Activated B cell treated with CpG ODN at 0.5 μM for 24 hours (primary cell): ENCODE data around the gene KRCC1. TPM values are rescaled to one million over a fixed set of nuclear protein-coding genes. Genes with fewer than 3 reads are reported as not detected.
"Not testable (repeated sequence)": the region's sequence is repeated elsewhere in the genome, so short reads cannot be mapped to it uniquely, and the experiment has no call there.

ENCODE experiments used
- ATAC-seq: fragments of 200-7000 bp; cut with Tn5 transposase; one replicate; pipeline ENCODE4 v1.10.0; 2021; ENCODE audit warnings: low read depth, mild to moderate bottlenecking, moderate library complexity
- CTCF ChIA-PET: fragments of 350-600 bp; sonication (Branson Sonifier 250); formaldehyde crosslinking; loops from one replicate; lab custom pipeline; 2021; ENCODE audit warnings: antibody characterized with exemption; lab: Charles Lee
- POLR2A ChIA-PET: fragments of 350-600 bp; sonication (Branson Sonifier 250); formaldehyde crosslinking; loops from one replicate; lab custom pipeline; 2021; ENCODE audit warnings: antibody characterized with exemption; lab: Charles Lee
- DNase-seq: peaks from one replicate; pipeline ENCODE4 v3.0.0; 2022
- H3K27ac Mint-ChIP-seq: one replicate; pipeline ENCODE4 v1.8.0; 2020; ENCODE audit warnings: mixed read lengths
- H3K27me3 Mint-ChIP-seq: one replicate; pipeline ENCODE4 v1.8.0; 2021; ENCODE audit warnings: mixed read lengths
- H3K36me3 Mint-ChIP-seq: one replicate; pipeline ENCODE4 v1.8.0; 2021; ENCODE audit warnings: low read depth, mixed read lengths
- H3K4me1 Mint-ChIP-seq: one replicate; pipeline ENCODE4 v1.8.0; 2021; ENCODE audit warnings: mixed read lengths
- H3K4me3 Mint-ChIP-seq: one replicate; pipeline ENCODE4 v1.8.0; 2020; ENCODE audit warnings: mild to moderate bottlenecking, mixed read lengths
- H3K9me3 Mint-ChIP-seq: one replicate; pipeline ENCODE4 v1.8.0; 2020; ENCODE audit warnings: mixed read lengths
- intact Hi-C: fragments of 100-400 bp; cut with micrococcal nuclease; formaldehyde crosslinking; loops from one replicate; pipeline ENCODE4 v1.15.1; 2024
- total RNA-seq: library from RNA; stranded (reverse); gene quantifications from 2 replicates; pipeline ENCODE4 v1.2.3, GENCODE V29; 2022
- TF ChIP-seq, protein P1 (sequence below): fragments of 200-600 bp; IDR thresholded peaks from one replicate; pipeline ENCODE4 v1.8.0; 2022; ENCODE audit warnings: antibody characterized with exemption, mild to moderate bottlenecking

KRCC1 gene
- total RNA-seq, 1 donor from 2014 or later, result 20.8 TPM

DNA sequence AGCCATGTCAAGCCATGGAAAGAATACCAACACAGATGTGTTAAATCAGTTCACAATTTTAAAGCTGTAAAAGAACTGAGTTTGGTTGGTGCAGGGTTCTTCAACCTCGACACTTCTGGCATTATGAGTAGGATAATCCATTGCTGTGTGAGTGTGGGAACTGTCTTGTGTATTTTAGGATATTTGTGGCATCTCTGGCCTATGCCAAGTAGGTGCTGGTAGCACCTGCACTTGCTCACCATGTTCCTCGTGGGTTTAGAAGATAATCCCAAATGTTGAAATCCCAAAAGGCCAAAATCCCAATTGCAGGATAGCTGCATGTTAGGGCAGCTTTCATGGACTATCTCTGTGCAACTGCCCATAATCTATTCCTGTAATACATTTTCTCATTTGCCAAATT lies 3.8 kb downstream of the KRCC1 start:
- no peaks in the 10 kb centered on the region for H3K27me3 Mint-ChIP-seq
- POLR2A ChIA-PET, result interaction anchor here (1.2 kb wide), 1 partner anchor 35 kb away, joined by 4 read pairs; the partner anchor contains the start of gene RNU2-63P
- TF ChIP-seq, protein P1, sequence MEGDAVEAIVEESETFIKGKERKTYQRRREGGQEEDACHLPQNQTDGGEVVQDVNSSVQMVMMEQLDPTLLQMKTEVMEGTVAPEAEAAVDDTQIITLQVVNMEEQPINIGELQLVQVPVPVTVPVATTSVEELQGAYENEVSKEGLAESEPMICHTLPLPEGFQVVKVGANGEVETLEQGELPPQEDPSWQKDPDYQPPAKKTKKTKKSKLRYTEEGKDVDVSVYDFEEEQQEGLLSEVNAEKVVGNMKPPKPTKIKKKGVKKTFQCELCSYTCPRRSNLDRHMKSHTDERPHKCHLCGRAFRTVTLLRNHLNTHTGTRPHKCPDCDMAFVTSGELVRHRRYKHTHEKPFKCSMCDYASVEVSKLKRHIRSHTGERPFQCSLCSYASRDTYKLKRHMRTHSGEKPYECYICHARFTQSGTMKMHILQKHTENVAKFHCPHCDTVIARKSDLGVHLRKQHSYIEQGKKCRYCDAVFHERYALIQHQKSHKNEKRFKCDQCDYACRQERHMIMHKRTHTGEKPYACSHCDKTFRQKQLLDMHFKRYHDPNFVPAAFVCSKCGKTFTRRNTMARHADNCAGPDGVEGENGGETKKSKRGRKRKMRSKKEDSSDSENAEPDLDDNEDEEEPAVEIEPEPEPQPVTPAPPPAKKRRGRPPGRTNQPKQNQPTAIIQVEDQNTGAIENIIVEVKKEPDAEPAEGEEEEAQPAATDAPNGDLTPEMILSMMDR, result no peak
- no peaks in the 10 kb centered on the region for H3K9me3 Mint-ChIP-seq
- CTCF ChIA-PET, result interaction anchor here (1.0 kb wide), 1 partner anchor 10 kb away, joined by 4 read pairs; no protein-coding TSS in a partner anchor
- H3K4me1 Mint-ChIP-seq, result peaks cover 45% of the 10 kb centered on the region
- H3K27ac Mint-ChIP-seq, result no peak overlapping the region
- intact Hi-C loops, result loop anchor here (10.0 kb wide), 1 partner anchor 1607 kb away; the partner anchor contains the start of gene KDM3A
- DNase-seq (no peak), ATAC-seq (no peak)
- H3K36me3 Mint-ChIP-seq, result peaks cover 48% of the 10 kb centered on the region
- no peak overlapping the region for H3K4me3 Mint-ChIP-seq

DNA sequence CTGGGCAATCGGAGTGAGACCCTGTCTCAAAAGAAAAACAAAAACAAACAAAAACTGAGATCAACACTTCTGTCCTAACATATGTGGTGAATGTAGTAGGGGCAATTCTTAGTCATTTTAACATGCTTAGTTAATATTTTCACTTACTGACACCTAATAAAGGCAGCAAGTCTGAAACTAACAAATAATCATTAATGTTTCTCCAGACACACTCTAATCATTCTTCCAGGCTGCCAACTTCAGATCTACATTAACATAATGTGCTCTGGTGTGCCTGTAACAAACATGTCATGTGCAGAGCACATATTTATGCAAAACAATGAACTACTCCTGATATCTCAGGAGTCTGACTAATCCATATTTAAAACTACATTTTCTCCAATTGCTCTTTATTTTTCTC lies 6.0 kb downstream of the KRCC1 start:
- Mint-ChIP-seq H3K27me3 (no peaks in the 10 kb centered on the region), H3K4me1 (peaks cover 39% of the 10 kb centered on the region), H3K4me3 (no peak overlapping the region), H3K27ac (peak overlapping the region; percentile 53), H3K36me3 (peaks cover 50% of the 10 kb centered on the region), H3K9me3 (no peaks in the 10 kb centered on the region)
- ATAC-seq (no peak), DNase-seq (no peak)
- TF ChIP-seq, protein P1, result no peak
- ChIA-PET POLR2A (interaction anchor here (0.6 to 0.7 kb wide), 2 partner anchors 15 to 40 kb away, joined by 3 read pairs; no protein-coding TSS in a partner anchor), CTCF (interaction anchor here (1.8 kb wide), 1 partner anchor 11 kb away, joined by 11 read pairs; no protein-coding TSS in a partner anchor)
- intact Hi-C loops, result loop anchor here (10.0 kb wide), 1 partner anchor 1605 kb away; the partner anchor contains the start of gene KDM3A

DNA sequence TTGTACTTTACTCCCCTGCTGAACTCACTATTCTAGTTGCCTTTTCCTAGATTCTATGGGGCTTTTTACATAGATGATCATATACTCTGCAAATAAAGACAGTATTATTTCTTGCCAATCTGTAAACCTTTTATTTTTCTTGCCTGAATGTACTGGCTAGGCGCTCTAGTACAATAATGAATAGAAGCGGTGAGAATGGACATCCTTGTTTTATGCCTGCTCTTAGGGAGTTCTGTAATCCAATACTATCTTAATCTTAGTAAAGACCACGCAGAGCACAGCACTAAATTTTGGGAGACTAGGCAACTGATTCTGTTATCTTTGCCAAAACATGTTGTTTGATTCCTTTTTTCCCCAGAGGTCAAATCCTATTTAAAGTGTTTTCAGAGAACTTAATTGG lies 7.0 kb downstream of the KRCC1 start:
- intact Hi-C loops, result no loop called here
- Mint-ChIP-seq H3K27me3 (no peaks in the 10 kb centered on the region), H3K9me3 (no peaks in the 10 kb centered on the region), H3K4me1 (peaks cover 32% of the 10 kb centered on the region), H3K4me3 (no peak overlapping the region), H3K36me3 (peaks cover 48% of the 10 kb centered on the region), H3K27ac (no peak overlapping the region)
- POLR2A ChIA-PET, result interaction anchor here (0.5 kb wide), 1 partner anchor 1834 kb away, joined by 4 read pairs; no protein-coding TSS in a partner anchor
- TF ChIP-seq, protein P1, result no peak
- DNase-seq (no peak), ATAC-seq (no peak)
- CTCF ChIA-PET, result interaction anchor here (1.4 kb wide), 1 partner anchor 12 kb away, joined by 7 read pairs; no protein-coding TSS in a partner anchor

DNA sequence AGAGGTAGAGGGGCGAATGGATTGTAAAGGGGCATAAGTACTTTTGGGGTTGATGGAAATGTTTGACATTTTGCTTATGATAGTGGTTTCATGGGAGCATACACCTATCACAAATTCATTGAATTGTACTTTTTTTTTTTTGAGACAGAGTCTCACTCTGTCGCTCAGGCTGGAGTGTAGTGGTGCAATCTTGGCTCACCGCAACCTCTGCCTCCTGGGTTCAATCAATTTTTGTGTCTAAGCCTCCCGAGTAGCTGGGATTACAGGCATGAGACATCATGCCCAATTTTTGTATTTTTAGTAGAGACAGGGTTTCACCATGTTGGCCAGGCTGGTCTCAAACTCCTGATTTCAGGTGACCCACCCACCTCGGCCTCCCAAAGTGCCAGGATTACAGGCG lies 10.0 kb downstream of the KRCC1 start:
- Mint-ChIP-seq H3K36me3 (peaks cover 45% of the 10 kb centered on the region), H3K4me1 (peaks cover 31% of the 10 kb centered on the region)
- H3K4me3 Mint-ChIP-seq, intact Hi-C loops, ATAC-seq, H3K27ac Mint-ChIP-seq, H3K27me3 Mint-ChIP-seq, H3K9me3 Mint-ChIP-seq, DNase-seq: not testable (repeated sequence)
- ChIA-PET CTCF (interaction anchor here (1.3 kb wide), 1 partner anchor 15 kb away, joined by 4 read pairs; no protein-coding TSS in a partner anchor), POLR2A (interaction anchor here (1.6 kb wide), 1 partner anchor 9 kb away, joined by 6 read pairs; no protein-coding TSS in a partner anchor)

DNA sequence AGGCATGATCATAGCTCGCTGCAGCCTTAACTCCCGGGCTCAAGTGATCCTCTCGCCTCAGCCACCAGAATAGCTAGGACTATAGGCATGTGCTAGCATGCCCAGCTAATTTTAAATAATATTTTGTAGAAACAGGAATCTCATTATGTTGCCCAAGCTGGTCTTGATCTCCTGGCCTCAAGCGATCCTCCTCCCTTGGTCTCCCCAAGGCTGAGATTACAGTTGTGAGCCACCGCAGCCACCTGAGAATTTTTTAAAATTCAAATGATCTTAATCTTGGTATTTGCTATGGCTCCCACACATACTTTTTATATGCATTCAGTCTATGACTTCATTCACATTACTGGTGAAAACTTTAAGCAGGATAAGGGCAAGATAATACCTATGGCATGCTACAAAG lies 13.1 kb downstream of the KRCC1 start:
- TF ChIP-seq, protein P1, result no peak
- Mint-ChIP-seq H3K4me1 (peaks cover 40% of the 10 kb centered on the region), H3K27ac (no peak overlapping the region), H3K36me3 (peaks cover 38% of the 10 kb centered on the region), H3K4me3 (no peak overlapping the region), H3K9me3 (no peaks in the 10 kb centered on the region), H3K27me3 (no peaks in the 10 kb centered on the region)
- intact Hi-C loops, result no loop called here
- DNase-seq, result no peak
- ATAC-seq, result no peak
- ChIA-PET POLR2A (no interaction called here), CTCF (no interaction called here)
